GM23248 (cell line): ENCODE data around the gene CETN1. TPM values are rescaled to one million over a fixed set of nuclear protein-coding genes. Genes with fewer than 3 reads are reported as not detected.

Experiments
- DNase-seq: peaks from one replicate; pipeline ENCODE4 v3.0.0-alpha.2; 2015
- H2AFZ ChIP-seq: fragments of 200-600 bp; sonication (generic); 2 replicates; pipeline ENCODE4 v1.6.1; 2016; ENCODE audit warnings: antibody characterized with exemption
- H3F3A ChIP-seq: fragments of 200-600 bp; sonication (generic); 2 replicates; pipeline ENCODE4 v1.6.1; 2016; ENCODE audit warnings: mild to moderate bottlenecking, antibody characterized with exemption, mixed run types; ENCODE audit not compliant: insufficient read depth
- H3K27ac ChIP-seq: fragments of 200-600 bp; sonication (generic); 2 replicates; pipeline ENCODE4 v1.5.1; 2016; ENCODE audit warnings: mild to moderate bottlenecking
- H3K27me3 ChIP-seq: fragments of 200-600 bp; sonication (generic); replicated peaks from 2 replicates; pipeline ENCODE4 v1.6.1; 2016; ENCODE audit warnings: mild to moderate bottlenecking; ENCODE audit not compliant: insufficient read depth
- H3K36me3 ChIP-seq: fragments of 200-600 bp; sonication (generic); 2 replicates; pipeline ENCODE4 v1.6.1; 2016; ENCODE audit warnings: low read depth, mild to moderate bottlenecking
- H3K4me1 ChIP-seq: fragments of 200-600 bp; sonication (generic); 2 replicates; pipeline ENCODE4 v1.6.1; 2016; ENCODE audit warnings: mild to moderate bottlenecking; ENCODE audit not compliant: insufficient read depth
- H3K4me2 ChIP-seq: fragments of 200-600 bp; sonication (generic); one replicate; pipeline ENCODE4 v1.6.1; 2016; ENCODE audit warnings: mild to moderate bottlenecking; ENCODE audit not compliant: unreplicated experiment
- H3K4me3 ChIP-seq: fragments of 200-600 bp; sonication (generic); 2 replicates; pipeline ENCODE4 v1.5.1; 2016; ENCODE audit warnings: mild to moderate bottlenecking
- H3K79me2 ChIP-seq: fragments of 200-600 bp; sonication (generic); 2 replicates; pipeline ENCODE4 v1.6.1; 2016; ENCODE audit warnings: mild to moderate bottlenecking; ENCODE audit not compliant: insufficient read depth
- H3K9ac ChIP-seq: fragments of 200-600 bp; sonication (generic); 2 replicates; pipeline ENCODE4 v1.6.1; 2016; ENCODE audit warnings: mild to moderate bottlenecking
- H3K9me2 ChIP-seq: fragments of 200-600 bp; sonication (generic); 2 replicates; pipeline ENCODE4 v1.6.1; 2016; ENCODE audit warnings: mixed run types, mild to moderate bottlenecking, moderate library complexity; ENCODE audit not compliant: insufficient read depth
- H3K9me3 ChIP-seq: fragments of 200-600 bp; sonication (generic); one replicate; pipeline ENCODE4 v1.6.1; 2017; ENCODE audit warnings: low read depth
- H4K20me1 ChIP-seq: fragments of 200-600 bp; sonication (generic); 2 replicates; pipeline ENCODE4 v1.6.0; 2016; ENCODE audit not compliant: insufficient read depth
- EZH2 ChIP-seq: fragments of 200-600 bp; sonication (generic); IDR thresholded peaks from 2 replicates; pipeline ENCODE4 v1.6.1; 2018; ENCODE audit warnings: antibody characterized with exemption, mild to moderate bottlenecking; ENCODE audit not compliant: insufficient read depth, poor library complexity, severe bottlenecking
- EZH2phosphoT487 ChIP-seq: fragments of 200-600 bp; sonication (generic); IDR thresholded peaks from 2 replicates; pipeline ENCODE4 v1.6.1; 2018; ENCODE audit warnings: antibody characterized with exemption, moderate library complexity, mild to moderate bottlenecking, low read depth; ENCODE audit not compliant: insufficient read depth
- WGBS, 2 experiments: methylation state at CpG; one replicate each; pipeline ENCODE4 v1.1.6; 2015 to 2017; ENCODE audit warnings: low lambda C conversion rate in 2 of 2, low coverage in 1 of 2; ENCODE audit errors: missing lambda C conversion rate in 2 of 2; 5-methylcytosine and 5-hydroxymethylcytosine counted together
- in situ Hi-C: fragments of 300-500 bp; cut with MboI; formaldehyde crosslinking; loops from 2 replicates; pipeline ENCODE4 v1.15.0; 2020
- polyA plus RNA-seq: library from polyadenylated mRNA; unstranded; fragments of >200 nt; fragmentation: Nextera tagmentation; extraction: Ambion mirVana; gene quantifications from 2 replicates; pipeline ENCODE4 v1.2.1, GENCODE V29; 2016
- total RNA-seq: library from RNA; depleted of rRNA; stranded (reverse); fragments of >200 nt; shearing (Covaris generic); gene quantifications from 2 replicates; pipeline ENCODE4 v1.2.3, GENCODE V29; 2014; rRNA removed

Gene CETN1
- total RNA-seq (not detected in 2 replicates), polyA plus RNA-seq (not detected in 2 replicates)

- Histone ChIP-seq H3K9me2 (no peaks in the 10 kb centered on the region), H3K4me2 (no peak within 1 kb of the TSS), H4K20me1 (no peaks in the 10 kb centered on the region), H3K27me3 (peaks cover 6% of the 10 kb centered on the region; the same call in 1 of the 2 replicates), H3K79me2 (no peaks in the 10 kb centered on the region), H3K27ac (no peak within 1 kb of the TSS), H3K4me1 (no peaks in the 10 kb centered on the region), H3K9ac (no peak within 1 kb of the TSS), H3K9me3 (no peaks in the 10 kb centered on the region), H3K36me3 (no peaks in the 10 kb centered on the region), H3F3A (no peaks in the 10 kb centered on the region), H2AFZ (no peak within 1 kb of the TSS), H3K4me3 (no peak within 1 kb of the TSS)
- WGBS, 2 experiments, result 92 to 93% methylated on average over 35 to 38 of the region's 38 CpGs
- TF ChIP-seq EZH2phosphoT487 (no peak), EZH2 (no peak)
- in situ Hi-C loops, result no loop called here
- no peak for DNase-seq
Observed at GRCh38 chr18:580154-580553, at the start of gene CETN1. CETN1 (plus strand) TSS chr18:580380; CDS start chr18:580409, 29 bp downstream.

- in situ Hi-C loops, result no loop called here
- no peaks in the 10 kb centered on the region for H3K9me2 ChIP-seq
- no peak for DNase-seq
- H3K36me3 ChIP-seq, result no peaks in the 10 kb centered on the region
- H2AFZ ChIP-seq, result no peak overlapping the region
- no peak overlapping the region for H3K4me3 ChIP-seq
- H3K4me2 ChIP-seq, result no peak overlapping the region
- 41 to 42% methylated on average over 4 of the region's 4 CpGs for WGBS, 2 experiments
- no peaks in the 10 kb centered on the region for H3F3A ChIP-seq
- H3K9ac ChIP-seq, result no peak overlapping the region
- TF ChIP-seq EZH2 (no peak), EZH2phosphoT487 (no peak)
- H3K79me2 ChIP-seq, result no peaks in the 10 kb centered on the region
- peaks cover 3% of the 10 kb centered on the region; the same call in 1 of the 2 replicates for H3K4me1 ChIP-seq
- H3K27me3 ChIP-seq, result no peaks in the 10 kb centered on the region; the same call in none of the 2 replicates
- no peak overlapping the region for H3K27ac ChIP-seq
- no peaks in the 10 kb centered on the region for H4K20me1 ChIP-seq
- H3K9me3 ChIP-seq, result no peaks in the 10 kb centered on the region
Observed at GRCh38 chr18:532018-532417, 48.2 kb upstream of the CETN1 start.

- no peak overlapping the region for H3K9ac ChIP-seq
- H3F3A ChIP-seq, result no peaks in the 10 kb centered on the region
- no peak overlapping the region for H3K4me3 ChIP-seq
- no peak overlapping the region for H2AFZ ChIP-seq
- no peaks in the 10 kb centered on the region for H3K36me3 ChIP-seq
- H3K27me3 ChIP-seq, result no peaks in the 10 kb centered on the region; the same call in none of the 2 replicates
- H3K79me2 ChIP-seq, result no peaks in the 10 kb centered on the region
- no peaks in the 10 kb centered on the region for H3K9me2 ChIP-seq
- in situ Hi-C loops, result no loop called here
- no peak overlapping the region for H3K27ac ChIP-seq
- no peaks in the 10 kb centered on the region for H4K20me1 ChIP-seq
- H3K9me3 ChIP-seq, result no peaks in the 10 kb centered on the region
- no peak for DNase-seq
- TF ChIP-seq EZH2phosphoT487 (no peak), EZH2 (no peak)
- no peaks in the 10 kb centered on the region for H3K4me1 ChIP-seq
- no peak overlapping the region for H3K4me2 ChIP-seq
Observed at GRCh38 chr18:532632-533031, 47.5 kb upstream of the CETN1 start.

GRCh38 chr18:533995-534601, 46.1 kb upstream of the CETN1 start:
- H4K20me1 ChIP-seq, result no peaks in the 10 kb centered on the region
- H3K36me3 ChIP-seq, result no peaks in the 10 kb centered on the region
- no peak overlapping the region for H3K27ac ChIP-seq
- no peak overlapping the region for H3K4me2 ChIP-seq
- no peaks in the 10 kb centered on the region for H3K9me3 ChIP-seq
- no peaks in the 10 kb centered on the region for H3K9me2 ChIP-seq
- in situ Hi-C loops, result no loop called here
- H3F3A ChIP-seq, result no peaks in the 10 kb centered on the region
- no peak overlapping the region for H3K9ac ChIP-seq
- 73 to 80% methylated on average over 6 of the region's 6 CpGs for WGBS, 2 experiments
- TF ChIP-seq EZH2phosphoT487, result no peak
- no peaks in the 10 kb centered on the region; the same call in none of the 2 replicates for H3K27me3 ChIP-seq
- no peak overlapping the region for H2AFZ ChIP-seq
- no peak overlapping the region for H3K4me3 ChIP-seq
- DNase-seq, result no peak
- no peaks in the 10 kb centered on the region for H3K4me1 ChIP-seq
- no peaks in the 10 kb centered on the region for H3K79me2 ChIP-seq
